HL-60 (cell line): ENCODE measurements around the gene LAMA3.

Experiments
- CTCF ChIP-seq: IDR thresholded peaks from one replicate; pipeline ENCODE4 v1.5.1; 2011; ENCODE audit warnings: low read length, control low read depth, inconsistent platforms; ENCODE audit not compliant: insufficient read depth
- GABPA ChIP-seq: IDR thresholded peaks from 2 replicates; pipeline ENCODE4 v1.6.1; 2012; ENCODE audit warnings: low read depth
- POLR2AphosphoS5 ChIP-seq: IDR thresholded peaks from 2 replicates; pipeline ENCODE4 v1.6.1; 2012; ENCODE audit warnings: low read depth

GRCh38 chr18:23646282-23646681, 43.0 kb upstream of the LAMA3 start:
- TF ChIP-seq CTCF, result no peak
- TF ChIP-seq POLR2AphosphoS5, result no peak
- no peak for TF ChIP-seq GABPA
